ENCODE data around the gene LRMDA. TPM values are rescaled to one million over a fixed set of nuclear protein-coding genes. Genes with fewer than 3 reads are reported as not detected.
A peak's percentile ranks its signal among the peaks of the same experiment; 100 is the strongest.

The LRMDA gene
- total and polyA plus RNA-seq, 2 of the 4 experiments (the other 2 are of a cell fraction): 0.07 TPM; not detected in 1

DNA sequence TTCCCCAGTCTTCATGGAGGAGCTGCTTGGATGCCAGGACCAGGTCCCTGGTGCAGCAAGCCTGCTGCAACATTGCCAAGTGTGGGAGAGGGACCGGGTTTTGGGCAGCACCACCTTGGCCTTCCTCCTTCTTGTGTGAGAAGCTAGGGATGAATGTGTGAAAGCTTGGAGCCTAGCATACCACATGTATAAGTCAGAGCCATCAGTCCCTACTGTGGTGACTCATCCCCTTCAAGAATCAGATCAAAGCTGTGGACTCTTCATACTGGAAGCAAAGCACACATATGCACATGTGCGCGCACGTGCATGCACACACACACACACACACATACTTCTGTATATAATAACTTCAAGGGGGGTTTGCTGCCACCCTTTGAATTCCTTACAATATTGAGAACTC, 527.8 kb downstream of the LRMDA start:
- Histone ChIP-seq H4K91ac (ENCODE audit: insufficient read depth, low read depth, low read length) (no peak overlapping the region), H3K4me2 (ENCODE audit: low read depth, low read length) (no peak overlapping the region), H2AK5ac (ENCODE audit: low read depth, low read length) (no peak overlapping the region), H3K56ac (ENCODE audit: extremely low read depth, insufficient read depth, low read length) (no peak overlapping the region), H3K27me3 (ENCODE audit: control insufficient read depth, insufficient read depth, low read length) (peaks cover 1% of the 10 kb centered on the region), H2AK9ac (replicated peaks; ENCODE audit: low read depth, low read length, poor library complexity) (no peak overlapping the region), H3K79me1 (ENCODE audit: low read depth in 1 of 2, low read length in 2 of 2) (no peaks in the 10 kb centered on the region), H3K4me3 (ENCODE audit: insufficient read depth, low read depth, low read length) (no peak overlapping the region), H2BK5ac (ENCODE audit: low read depth, low read length, poor library complexity, severe bottlenecking) (no peak overlapping the region), H3K18ac (ENCODE audit: low read depth, low read length) (no peak overlapping the region), H4K5ac (ENCODE audit: low read depth, low read length) (no peak overlapping the region), H2BK120ac (ENCODE audit: low read depth, low read length) (no peak overlapping the region), H3K27ac (ENCODE audit: insufficient read depth, low read length) (no peak overlapping the region), H3K9ac (ENCODE audit: low read depth, low read length) (no peak overlapping the region), H4K8ac (ENCODE audit: low read depth in 2 of 2, low read length in 2 of 2) (no peak overlapping the region), H3K36me3 (ENCODE audit: control insufficient read depth, insufficient read depth, low read length) (no peaks in the 10 kb centered on the region), H3K23ac (ENCODE audit: low read depth, low read length) (no peak overlapping the region), H3K14ac (replicated peaks; ENCODE audit: low read depth, low read length) (no peak overlapping the region), H3K4me1 (ENCODE audit: control insufficient read depth, insufficient read depth, low read length) (peaks cover 2% of the 10 kb centered on the region), H2BK20ac (ENCODE audit: low read depth, low read length) (no peak overlapping the region), H2AFZ (replicated peaks; ENCODE audit: low read length, poor library complexity) (no peak overlapping the region), H4K20me1 (ENCODE audit: insufficient read depth, low read length) (no peaks in the 10 kb centered on the region), H3K9me3 (ENCODE audit: control insufficient read depth, insufficient read depth, low read length) (no peaks in the 10 kb centered on the region), H3K9me1 (ENCODE audit: insufficient read depth, low read length) (no peaks in the 10 kb centered on the region), H3K4ac (ENCODE audit: low read depth, low read length) (no peak overlapping the region), H2BK15ac (ENCODE audit: low read depth, low read length) (no peak overlapping the region)
- POLR2A ChIA-PET (ENCODE audit: unreplicated experiment): no interaction called here
- in situ Hi-C loops (cut with MboI; ENCODE audit: low sequenced_read_pairs): no loop called here
- CTCF ChIA-PET: no interaction called here
- dilution Hi-C loops (cut with HindIII; ENCODE audit: low sequenced_read_pairs, unreplicated experiment): no loop called here
- ATAC-seq (ENCODE audit: low read depth) (peak; percentile 61), DNase-seq (peak; percentile 76)
- intact Hi-C loops (cut with micrococcal nuclease): no loop called here
- no TSS peak for BruUV-seq (replicated peaks)
- peak; percentile 48; the same call in 1 of the 2 replicates for TF ChIP-seq FOS (IDR thresholded peaks at IDR 0.05; ENCODE audit: low read depth, low read length)
- no peak for TF ChIP-seq CHD1 (IDR thresholded peaks at IDR 0.05; ENCODE audit: low read depth, low read length)
- TF ChIP-seq BHLHE40 (IDR thresholded peaks at IDR 0.05; ENCODE audit: low read depth, low read length): peak; percentile 91
- WGBS, 2 experiments (ENCODE audit: extremely low coverage in 2 of 2, insufficient read length in 1 of 2): no CpG with 5 or more reads among the region's 4 CpGs

Measured in IMR-90 (cell line).